HepG2 (cell line): ENCODE results near the gene TMEM218. TPM values are rescaled to one million over a fixed set of nuclear protein-coding genes. Genes with fewer than 3 reads are reported as not detected.
A peak's percentile ranks its signal among the peaks of the same experiment; 100 is the strongest.

Source experiments
- ELF4 ChIP-seq: sonication (generic); formaldehyde crosslinking; IDR thresholded peaks from 2 replicates; pipeline ENCODE4 v1.5.0; 2020; ENCODE audit warnings: missing genetic modification reagents, mild to moderate bottlenecking, moderate library complexity, borderline replicate concordance
- GFI1 ChIP-seq: sonication (generic); formaldehyde crosslinking; IDR thresholded peaks from 2 replicates; pipeline ENCODE4 v1.5.0; 2020; ENCODE audit warnings: missing genetic modification reagents, mild to moderate bottlenecking, borderline replicate concordance
- MIXL1 ChIP-seq: IDR thresholded peaks from 2 replicates; pipeline ENCODE4 v1.6.1; 2016
- MTF2 ChIP-seq: sonication (generic); formaldehyde crosslinking; IDR thresholded peaks from 2 replicates; pipeline ENCODE4 v1.5.0; 2020; ENCODE audit warnings: missing genetic modification reagents, borderline replicate concordance
- ZNF367 ChIP-seq: sonication (generic); formaldehyde crosslinking; IDR thresholded peaks from 2 replicates; pipeline ENCODE4 v1.4.0; 2020; ENCODE audit warnings: missing genetic modification reagents, borderline replicate concordance
- ZNF441 ChIP-seq: sonication (generic); formaldehyde crosslinking; IDR thresholded peaks from 2 replicates; pipeline ENCODE4 v1.7.0; 2021; ENCODE audit warnings: missing genetic modification reagents, borderline replicate concordance
- polyA plus RNA-seq, 8 experiments: library from polyadenylated mRNA; depleted of rRNA in 3 of 8; stranded (reverse) in 7 of 8; unstranded in 1 of 8; fragments of >200 nt; fragmentation: Illumina TruSeq in 4 of 8; extraction: Trizol in 4 of 8; gene quantifications; 2 replicates each; pipeline versions ENCODE4 v1.2.1 to v1.2.3, GENCODE V29; 2011 to 2016; ENCODE audit warnings: low read depth in 4 of 8, missing spikeins in 1 of 8, mixed read lengths in 1 of 8; ENCODE audit not compliant: insufficient read depth in 1 of 8
- total RNA-seq, 5 experiments: library from RNA; depleted of rRNA; stranded (reverse); fragments of >200 nt; fragmentation: Illumina TruSeq; extraction: Trizol; gene quantifications; 2 replicates each; pipeline ENCODE4 v1.2.3, GENCODE V29; 2016; ENCODE audit warnings: low read depth in 1 of 5
- TF ChIP-seq, protein P1 (sequence below): sonication (generic); formaldehyde crosslinking; IDR thresholded peaks from 2 replicates; pipeline ENCODE4 v1.8.0; 2022; ENCODE audit warnings: missing genetic modification reagents, mild to moderate bottlenecking, moderate library complexity, borderline replicate concordance
- TF ChIP-seq, protein P2 (sequence below): IDR thresholded peaks from 2 replicates; pipeline ENCODE4 v1.6.1; 2018; ENCODE audit warnings: missing genetic modification reagents
- TF ChIP-seq, protein P3 (sequence below): IDR thresholded peaks from 2 replicates; pipeline ENCODE4 v1.6.1; 2012; ENCODE audit warnings: low read depth, low read length, improper control_type of control experiment
- TF ChIP-seq, protein P4 (sequence below): sonication (generic); formaldehyde crosslinking; IDR thresholded peaks from 2 replicates; pipeline ENCODE4 v1.4.0; 2020; ENCODE audit warnings: missing genetic modification reagents
- TF ChIP-seq, protein P5 (sequence below): sonication (generic); formaldehyde crosslinking; IDR thresholded peaks from 2 replicates; pipeline ENCODE4 v1.4.0; 2020; ENCODE audit warnings: missing genetic modification reagents
- TF ChIP-seq, protein P6 (sequence below): sonication (generic); formaldehyde crosslinking; IDR thresholded peaks from 2 replicates; pipeline ENCODE4 v1.4.0; 2020; ENCODE audit warnings: missing genetic modification reagents
- TF ChIP-seq, protein P7 (sequence below): sonication (generic); formaldehyde crosslinking; IDR thresholded peaks from 2 replicates; pipeline ENCODE4 v1.4.0; 2020; ENCODE audit warnings: missing genetic modification reagents

The TMEM218 gene
- total and polyA plus RNA-seq, 2 of the 13 experiments (the other 11 are each of a cell fraction or from before 2014, with no cell fraction given): 11.8 to 14.0 TPM

DNA sequence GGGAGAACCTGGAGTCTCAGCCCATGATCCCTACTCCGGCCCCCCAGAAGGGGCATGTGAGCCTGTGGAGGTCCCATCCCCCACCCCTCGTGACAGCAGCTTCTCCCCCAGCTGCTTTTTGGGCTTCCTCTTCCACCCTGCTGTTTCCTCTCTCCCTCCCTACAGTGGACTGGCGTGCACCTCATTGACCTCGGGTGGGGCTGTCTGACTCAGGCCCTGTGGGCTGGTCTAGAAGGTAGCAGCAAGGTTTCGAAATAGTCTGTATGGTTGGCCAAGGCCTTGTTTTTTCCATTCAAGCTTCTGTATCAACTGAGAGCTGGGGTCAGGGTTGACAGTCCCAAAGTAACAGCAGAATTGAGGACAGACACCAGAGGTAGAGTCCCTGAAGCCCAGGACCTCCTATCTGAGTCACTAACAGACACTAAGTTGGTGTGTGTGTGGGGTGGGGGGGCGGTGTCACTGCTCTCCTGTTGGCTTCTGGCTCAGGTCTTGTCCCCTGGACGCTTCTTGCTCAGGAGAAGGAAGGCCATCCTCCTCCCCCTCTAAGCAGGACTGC, 40.6 kb downstream of the TMEM218 start (continued):
- TF ChIP-seq, protein P1, sequence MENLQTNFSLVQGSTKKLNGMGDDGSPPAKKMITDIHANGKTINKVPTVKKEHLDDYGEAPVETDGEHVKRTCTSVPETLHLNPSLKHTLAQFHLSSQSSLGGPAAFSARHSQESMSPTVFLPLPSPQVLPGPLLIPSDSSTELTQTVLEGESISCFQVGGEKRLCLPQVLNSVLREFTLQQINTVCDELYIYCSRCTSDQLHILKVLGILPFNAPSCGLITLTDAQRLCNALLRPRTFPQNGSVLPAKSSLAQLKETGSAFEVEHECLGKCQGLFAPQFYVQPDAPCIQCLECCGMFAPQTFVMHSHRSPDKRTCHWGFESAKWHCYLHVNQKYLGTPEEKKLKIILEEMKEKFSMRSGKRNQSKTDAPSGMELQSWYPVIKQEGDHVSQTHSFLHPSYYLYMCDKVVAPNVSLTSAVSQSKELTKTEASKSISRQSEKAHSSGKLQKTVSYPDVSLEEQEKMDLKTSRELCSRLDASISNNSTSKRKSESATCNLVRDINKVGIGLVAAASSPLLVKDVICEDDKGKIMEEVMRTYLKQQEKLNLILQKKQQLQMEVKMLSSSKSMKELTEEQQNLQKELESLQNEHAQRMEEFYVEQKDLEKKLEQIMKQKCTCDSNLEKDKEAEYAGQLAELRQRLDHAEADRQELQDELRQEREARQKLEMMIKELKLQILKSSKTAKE (CRISPR knock-in tag): peak; percentile 51; the same call in 1 of the 2 replicates
- TF ChIP-seq, protein P2, sequence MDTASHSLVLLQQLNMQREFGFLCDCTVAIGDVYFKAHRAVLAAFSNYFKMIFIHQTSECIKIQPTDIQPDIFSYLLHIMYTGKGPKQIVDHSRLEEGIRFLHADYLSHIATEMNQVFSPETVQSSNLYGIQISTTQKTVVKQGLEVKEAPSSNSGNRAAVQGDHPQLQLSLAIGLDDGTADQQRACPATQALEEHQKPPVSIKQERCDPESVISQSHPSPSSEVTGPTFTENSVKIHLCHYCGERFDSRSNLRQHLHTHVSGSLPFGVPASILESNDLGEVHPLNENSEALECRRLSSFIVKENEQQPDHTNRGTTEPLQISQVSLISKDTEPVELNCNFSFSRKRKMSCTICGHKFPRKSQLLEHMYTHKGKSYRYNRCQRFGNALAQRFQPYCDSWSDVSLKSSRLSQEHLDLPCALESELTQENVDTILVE (CRISPR knock-in tag): no peak
- TF ChIP-seq, protein P3, sequence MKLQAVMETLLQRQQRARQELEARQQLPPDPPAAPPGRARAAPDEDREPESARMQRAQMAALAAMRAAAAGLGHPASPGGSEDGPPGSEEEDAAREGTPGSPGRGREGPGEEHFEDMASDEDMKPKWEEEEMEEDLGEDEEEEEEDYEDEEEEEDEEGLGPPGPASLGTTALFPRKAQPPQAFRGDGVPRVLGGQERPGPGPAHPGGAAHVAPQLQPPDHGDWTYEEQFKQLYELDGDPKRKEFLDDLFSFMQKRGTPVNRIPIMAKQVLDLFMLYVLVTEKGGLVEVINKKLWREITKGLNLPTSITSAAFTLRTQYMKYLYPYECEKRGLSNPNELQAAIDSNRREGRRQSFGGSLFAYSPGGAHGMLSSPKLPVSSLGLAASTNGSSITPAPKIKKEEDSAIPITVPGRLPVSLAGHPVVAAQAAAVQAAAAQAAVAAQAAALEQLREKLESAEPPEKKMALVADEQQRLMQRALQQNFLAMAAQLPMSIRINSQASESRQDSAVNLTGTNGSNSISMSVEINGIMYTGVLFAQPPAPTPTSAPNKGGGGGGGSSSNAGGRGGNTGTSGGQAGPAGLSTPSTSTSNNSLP: no peak
- TF ChIP-seq, protein P4, sequence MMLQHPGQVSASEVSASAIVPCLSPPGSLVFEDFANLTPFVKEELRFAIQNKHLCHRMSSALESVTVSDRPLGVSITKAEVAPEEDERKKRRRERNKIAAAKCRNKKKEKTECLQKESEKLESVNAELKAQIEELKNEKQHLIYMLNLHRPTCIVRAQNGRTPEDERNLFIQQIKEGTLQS (CRISPR knock-in tag): no peak; the same call in 1 of the 2 replicates
- TF ChIP-seq MTF2 (CRISPR knock-in tag) (no peak), ZNF367 (CRISPR knock-in tag) (no peak), GFI1 (CRISPR knock-in tag) (no peak), MIXL1 (CRISPR knock-in tag) (no peak), ZNF441 (no peak), ELF4 (CRISPR knock-in tag) (no peak)
- TF ChIP-seq, protein P5, sequence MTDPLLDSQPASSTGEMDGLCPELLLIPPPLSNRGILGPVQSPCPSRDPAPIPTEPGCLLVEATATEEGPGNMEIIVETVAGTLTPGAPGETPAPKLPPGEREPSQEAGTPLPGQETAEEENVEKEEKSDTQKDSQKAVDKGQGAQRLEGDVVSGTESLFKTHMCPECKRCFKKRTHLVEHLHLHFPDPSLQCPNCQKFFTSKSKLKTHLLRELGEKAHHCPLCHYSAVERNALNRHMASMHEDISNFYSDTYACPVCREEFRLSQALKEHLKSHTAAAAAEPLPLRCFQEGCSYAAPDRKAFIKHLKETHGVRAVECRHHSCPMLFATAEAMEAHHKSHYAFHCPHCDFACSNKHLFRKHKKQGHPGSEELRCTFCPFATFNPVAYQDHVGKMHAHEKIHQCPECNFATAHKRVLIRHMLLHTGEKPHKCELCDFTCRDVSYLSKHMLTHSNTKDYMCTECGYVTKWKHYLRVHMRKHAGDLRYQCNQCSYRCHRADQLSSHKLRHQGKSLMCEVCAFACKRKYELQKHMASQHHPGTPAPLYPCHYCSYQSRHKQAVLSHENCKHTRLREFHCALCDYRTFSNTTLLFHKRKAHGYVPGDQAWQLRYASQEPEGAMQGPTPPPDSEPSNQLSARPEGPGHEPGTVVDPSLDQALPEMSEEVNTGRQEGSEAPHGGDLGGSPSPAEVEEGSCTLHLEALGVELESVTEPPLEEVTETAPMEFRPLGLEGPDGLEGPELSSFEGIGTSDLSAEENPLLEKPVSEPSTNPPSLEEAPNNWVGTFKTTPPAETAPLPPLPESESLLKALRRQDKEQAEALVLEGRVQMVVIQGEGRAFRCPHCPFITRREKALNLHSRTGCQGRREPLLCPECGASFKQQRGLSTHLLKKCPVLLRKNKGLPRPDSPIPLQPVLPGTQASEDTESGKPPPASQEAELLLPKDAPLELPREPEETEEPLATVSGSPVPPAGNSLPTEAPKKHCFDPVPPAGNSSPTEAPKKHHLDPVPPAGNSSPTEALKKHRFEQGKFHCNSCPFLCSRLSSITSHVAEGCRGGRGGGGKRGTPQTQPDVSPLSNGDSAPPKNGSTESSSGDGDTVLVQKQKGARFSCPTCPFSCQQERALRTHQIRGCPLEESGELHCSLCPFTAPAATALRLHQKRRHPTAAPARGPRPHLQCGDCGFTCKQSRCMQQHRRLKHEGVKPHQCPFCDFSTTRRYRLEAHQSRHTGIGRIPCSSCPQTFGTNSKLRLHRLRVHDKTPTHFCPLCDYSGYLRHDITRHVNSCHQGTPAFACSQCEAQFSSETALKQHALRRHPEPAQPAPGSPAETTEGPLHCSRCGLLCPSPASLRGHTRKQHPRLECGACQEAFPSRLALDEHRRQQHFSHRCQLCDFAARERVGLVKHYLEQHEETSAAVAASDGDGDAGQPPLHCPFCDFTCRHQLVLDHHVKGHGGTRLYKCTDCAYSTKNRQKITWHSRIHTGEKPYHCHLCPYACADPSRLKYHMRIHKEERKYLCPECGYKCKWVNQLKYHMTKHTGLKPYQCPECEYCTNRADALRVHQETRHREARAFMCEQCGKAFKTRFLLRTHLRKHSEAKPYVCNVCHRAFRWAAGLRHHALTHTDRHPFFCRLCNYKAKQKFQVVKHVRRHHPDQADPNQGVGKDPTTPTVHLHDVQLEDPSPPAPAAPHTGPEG (CRISPR knock-in tag): no peak
- TF ChIP-seq, protein P6, sequence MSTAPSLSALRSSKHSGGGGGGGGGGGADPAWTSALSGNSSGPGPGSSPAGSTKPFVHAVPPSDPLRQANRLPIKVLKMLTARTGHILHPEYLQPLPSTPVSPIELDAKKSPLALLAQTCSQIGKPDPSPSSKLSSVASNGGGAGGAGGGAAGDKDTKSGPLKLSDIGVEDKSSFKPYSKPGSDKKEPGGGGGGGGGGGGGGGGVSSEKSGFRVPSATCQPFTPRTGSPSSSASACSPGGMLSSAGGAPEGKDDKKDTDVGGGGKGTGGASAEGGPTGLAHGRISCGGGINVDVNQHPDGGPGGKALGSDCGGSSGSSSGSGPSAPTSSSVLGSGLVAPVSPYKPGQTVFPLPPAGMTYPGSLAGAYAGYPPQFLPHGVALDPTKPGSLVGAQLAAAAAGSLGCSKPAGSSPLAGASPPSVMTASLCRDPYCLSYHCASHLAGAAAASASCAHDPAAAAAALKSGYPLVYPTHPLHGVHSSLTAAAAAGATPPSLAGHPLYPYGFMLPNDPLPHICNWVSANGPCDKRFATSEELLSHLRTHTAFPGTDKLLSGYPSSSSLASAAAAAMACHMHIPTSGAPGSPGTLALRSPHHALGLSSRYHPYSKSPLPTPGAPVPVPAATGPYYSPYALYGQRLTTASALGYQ: no peak
- TF ChIP-seq, protein P7, sequence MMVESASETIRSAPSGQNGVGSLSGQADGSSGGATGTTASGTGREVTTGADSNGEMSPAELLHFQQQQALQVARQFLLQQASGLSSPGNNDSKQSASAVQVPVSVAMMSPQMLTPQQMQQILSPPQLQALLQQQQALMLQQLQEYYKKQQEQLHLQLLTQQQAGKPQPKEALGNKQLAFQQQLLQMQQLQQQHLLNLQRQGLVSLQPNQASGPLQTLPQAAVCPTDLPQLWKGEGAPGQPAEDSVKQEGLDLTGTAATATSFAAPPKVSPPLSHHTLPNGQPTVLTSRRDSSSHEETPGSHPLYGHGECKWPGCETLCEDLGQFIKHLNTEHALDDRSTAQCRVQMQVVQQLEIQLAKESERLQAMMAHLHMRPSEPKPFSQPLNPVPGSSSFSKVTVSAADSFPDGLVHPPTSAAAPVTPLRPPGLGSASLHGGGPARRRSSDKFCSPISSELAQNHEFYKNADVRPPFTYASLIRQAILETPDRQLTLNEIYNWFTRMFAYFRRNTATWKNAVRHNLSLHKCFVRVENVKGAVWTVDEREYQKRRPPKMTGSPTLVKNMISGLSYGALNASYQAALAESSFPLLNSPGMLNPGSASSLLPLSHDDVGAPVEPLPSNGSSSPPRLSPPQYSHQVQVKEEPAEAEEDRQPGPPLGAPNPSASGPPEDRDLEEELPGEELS (CRISPR knock-in tag): peak; percentile 62; the same call in 1 of the 2 replicates
